HT-29 (cell line): ENCODE measurements around the gene PRSS21. TPM values are rescaled to one million over a fixed set of nuclear protein-coding genes. Genes with fewer than 3 reads are reported as not detected.

Experiments
- DNase-seq: peaks from one replicate; pipeline ENCODE4 v3.0.0-alpha.2; 2015; ENCODE audit warnings: low spot score
- total RNA-seq: library from RNA; depleted of rRNA; stranded (reverse); fragments of >200 nt; shearing (Covaris generic); gene quantifications from 2 replicates; pipeline ENCODE4 v1.2.3, GENCODE V29; 2014

The PRSS21 gene
- total RNA-seq, 1 experiment from 2014 or later, result not detected

GRCh38 chr16:2824626-2825025, 7.6 kb downstream of the PRSS21 start:
- no peak for DNase-seq

- no peak for DNase-seq
Observed at GRCh38 chr16:2825049-2825742, 8.2 kb downstream of the PRSS21 start.

- no peak for DNase-seq
Observed at GRCh38 chr16:2825906-2826305, 8.9 kb downstream of the PRSS21 start.

- no peak for DNase-seq
Observed at GRCh38 chr16:2826591-2827373, 9.7 kb downstream of the PRSS21 start.

- no peak for DNase-seq
Observed at GRCh38 chr16:2827374-2827791, 10.3 kb downstream of the PRSS21 start.

GRCh38 chr16:2827831-2828520, 10.9 kb downstream of the PRSS21 start:
- no peak for DNase-seq

- DNase-seq, result no peak
Observed at GRCh38 chr16:2828521-2828840, 11.4 kb downstream of the PRSS21 start.

GRCh38 chr16:2828876-2829430, 11.9 kb downstream of the PRSS21 start:
- DNase-seq, result no peak

- peak; percentile 63 for DNase-seq
Observed at GRCh38 chr16:2829501-2830354, 12.7 kb downstream of the PRSS21 start, which contains the start of gene ZG16B. Gene ZG16B (plus strand): TSS chr16:2830303. CDS start chr16:2830442, 139 bp downstream.

- no peak for DNase-seq
Observed at GRCh38 chr16:2830355-2830695, 13.3 kb downstream of the PRSS21 start.

GRCh38 chr16:2831203-2831602, 14.2 kb downstream of the PRSS21 start:
- DNase-seq, result no peak

- DNase-seq, result no peak
Observed at GRCh38 chr16:2833776-2834175, 16.7 kb downstream of the PRSS21 start.

GRCh38 chr16:2834968-2835367, 17.9 kb downstream of the PRSS21 start:
- DNase-seq, result no peak

GRCh38 chr16:2835638-2836493, 18.8 kb downstream of the PRSS21 start:
- peak; percentile 96 for DNase-seq

GRCh38 chr16:2836646-2837508, 19.8 kb downstream of the PRSS21 start:
- DNase-seq, result no peak

GRCh38 chr16:2838928-2839327, 21.9 kb downstream of the PRSS21 start:
- peak; percentile 89 for DNase-seq

- DNase-seq, result no peak
Observed at GRCh38 chr16:2839650-2840450, 22.8 kb downstream of the PRSS21 start.

GRCh38 chr16:2840914-2841313, 23.9 kb downstream of the PRSS21 start:
- no peak for DNase-seq
